Measurements from ENCODE around the gene RPN2. TPM values are rescaled to one million over a fixed set of nuclear protein-coding genes. Genes with fewer than 3 reads are reported as not detected.
"Not testable (repeated sequence)": the region's sequence is repeated elsewhere in the genome, so short reads cannot be mapped to it uniquely, and the experiment has no call there.

The RPN2 gene
- total and polyA plus RNA-seq, 7 donors: 66.4 to 131 (median 94.9) TPM

DNA sequence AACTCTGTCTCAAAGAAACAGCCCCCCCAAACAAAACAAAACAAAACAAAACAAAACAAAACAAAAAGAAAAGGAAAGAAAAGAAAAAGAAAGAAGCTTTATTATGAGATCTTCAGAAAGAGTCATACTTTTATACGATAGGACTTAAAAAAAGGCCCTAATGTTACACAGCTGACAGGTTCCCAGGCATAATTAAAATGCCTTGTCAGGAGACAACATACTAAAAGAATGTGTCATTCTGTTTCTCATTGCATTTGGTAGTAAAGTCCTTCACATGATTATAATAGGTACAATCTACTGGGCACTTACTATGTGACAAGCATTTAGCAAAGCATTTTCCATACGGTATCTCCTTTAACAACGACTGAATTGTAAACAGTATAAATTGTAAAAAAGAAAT, 36.4 kb upstream of the RPN2 start:
- Histone ChIP-seq H3K27ac (no peak overlapping the region), H3K4me3 (no peak overlapping the region), H3K27me3 (ENCODE audit: insufficient read depth in 3 of 3, low read length in 2 of 3) (no peaks in the 10 kb centered on the region), H3K9me3 (no peaks in the 10 kb centered on the region), H3K4me1 (no peaks in the 10 kb centered on the region), H3K36me3 (ENCODE audit: insufficient read depth in 1 of 2, low read depth in 1 of 2) (peaks cover 3 to 41% of the 10 kb centered on the region in 2 donors)
- DNase-seq: no peak
- intact Hi-C loops (cut with DNase I): no loop called here
- ATAC-seq: no peak
- TF ChIP-seq, protein P1, sequence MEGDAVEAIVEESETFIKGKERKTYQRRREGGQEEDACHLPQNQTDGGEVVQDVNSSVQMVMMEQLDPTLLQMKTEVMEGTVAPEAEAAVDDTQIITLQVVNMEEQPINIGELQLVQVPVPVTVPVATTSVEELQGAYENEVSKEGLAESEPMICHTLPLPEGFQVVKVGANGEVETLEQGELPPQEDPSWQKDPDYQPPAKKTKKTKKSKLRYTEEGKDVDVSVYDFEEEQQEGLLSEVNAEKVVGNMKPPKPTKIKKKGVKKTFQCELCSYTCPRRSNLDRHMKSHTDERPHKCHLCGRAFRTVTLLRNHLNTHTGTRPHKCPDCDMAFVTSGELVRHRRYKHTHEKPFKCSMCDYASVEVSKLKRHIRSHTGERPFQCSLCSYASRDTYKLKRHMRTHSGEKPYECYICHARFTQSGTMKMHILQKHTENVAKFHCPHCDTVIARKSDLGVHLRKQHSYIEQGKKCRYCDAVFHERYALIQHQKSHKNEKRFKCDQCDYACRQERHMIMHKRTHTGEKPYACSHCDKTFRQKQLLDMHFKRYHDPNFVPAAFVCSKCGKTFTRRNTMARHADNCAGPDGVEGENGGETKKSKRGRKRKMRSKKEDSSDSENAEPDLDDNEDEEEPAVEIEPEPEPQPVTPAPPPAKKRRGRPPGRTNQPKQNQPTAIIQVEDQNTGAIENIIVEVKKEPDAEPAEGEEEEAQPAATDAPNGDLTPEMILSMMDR (IDR thresholded peaks at IDR 0.05): no peak
- 91 to 96% (median 94%) methylated on average over 3 of the region's 3 CpGs for WGBS, 3 donors

DNA sequence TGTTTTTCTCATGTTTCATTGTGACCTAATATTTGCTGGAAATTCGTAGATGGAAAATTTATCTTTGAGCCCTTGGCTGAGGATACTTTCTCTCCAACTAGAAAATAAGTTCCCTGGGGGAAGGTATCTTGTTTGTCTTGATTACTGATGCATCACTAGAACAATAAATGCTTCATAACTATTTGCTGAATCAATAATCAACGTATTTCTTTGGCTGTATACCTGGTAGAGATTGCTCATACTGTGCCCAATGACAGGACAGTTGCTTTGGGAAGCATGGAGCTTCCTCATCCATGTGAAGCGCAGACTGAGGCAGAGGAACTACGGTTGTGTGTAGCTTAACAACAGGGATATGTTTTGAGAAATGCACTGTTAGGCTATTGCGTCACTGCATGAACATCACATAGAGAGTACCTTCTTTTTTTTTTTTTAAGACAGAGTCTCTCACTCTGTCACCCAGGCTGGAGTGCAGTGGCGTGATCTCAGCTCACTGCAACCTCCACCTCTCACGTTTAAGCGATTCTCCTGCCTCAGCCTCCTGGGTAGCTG, 34.2 kb upstream of the RPN2 start:
- DNase-seq: no peak
- intact Hi-C loops (cut with DNase I): no loop called here
- no peak overlapping the region for H3K27ac ChIP-seq
- TF ChIP-seq, protein P1 (IDR thresholded peaks at IDR 0.05): no peak
- no peak overlapping the region for H3K4me3 ChIP-seq
- no peaks in the 10 kb centered on the region for H3K9me3 ChIP-seq
- no peak for ATAC-seq
- no peaks in the 10 kb centered on the region for H3K27me3 ChIP-seq (ENCODE audit: insufficient read depth in 3 of 3, low read length in 2 of 3)
- WGBS, 3 donors: 90 to 94% (median 90%) methylated on average over 8 of the region's 8 CpGs
- peaks cover 3 to 43% of the 10 kb centered on the region in 2 donors for H3K36me3 ChIP-seq (ENCODE audit: insufficient read depth in 1 of 2, low read depth in 1 of 2)
- H3K4me1 ChIP-seq: no peaks in the 10 kb centered on the region

DNA sequence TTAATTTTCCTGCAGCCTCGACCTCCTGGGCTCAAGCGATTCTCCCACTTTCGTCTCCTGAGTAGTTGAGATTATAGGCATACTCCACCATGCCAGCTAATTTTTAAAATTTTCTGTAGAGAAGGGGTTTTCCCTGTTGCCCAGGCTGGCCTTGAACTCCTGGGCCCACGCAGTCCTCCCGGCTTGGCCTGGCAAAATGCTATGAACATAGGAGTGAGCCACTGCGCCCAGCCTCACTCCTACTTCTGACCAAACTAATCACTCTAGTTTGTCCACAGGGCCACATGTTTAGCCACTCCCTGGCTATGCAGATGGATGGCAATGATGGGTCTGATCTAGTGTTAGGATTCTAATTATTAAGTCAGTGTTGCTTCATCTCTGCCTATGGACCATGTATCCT, 31.9 kb upstream of the RPN2 start:
- peaks cover 3 to 32% of the 10 kb centered on the region in 2 donors for H3K36me3 ChIP-seq (ENCODE audit: insufficient read depth in 1 of 2, low read depth in 1 of 2)
- no peak for ATAC-seq
- intact Hi-C loops (cut with DNase I): no loop called here
- no peak overlapping the region for H3K27ac ChIP-seq
- no peak overlapping the region for H3K4me3 ChIP-seq
- DNase-seq: no peak
- H3K9me3 ChIP-seq: no peaks in the 10 kb centered on the region
- H3K4me1 ChIP-seq: no peaks in the 10 kb centered on the region
- TF ChIP-seq, protein P1 (IDR thresholded peaks at IDR 0.05): no peak
- H3K27me3 ChIP-seq (ENCODE audit: insufficient read depth in 3 of 3, low read length in 2 of 3): no peaks in the 10 kb centered on the region
- WGBS, 3 donors: 95 to 96% (median 95%) methylated on average over 6 of the region's 6 CpGs

DNA sequence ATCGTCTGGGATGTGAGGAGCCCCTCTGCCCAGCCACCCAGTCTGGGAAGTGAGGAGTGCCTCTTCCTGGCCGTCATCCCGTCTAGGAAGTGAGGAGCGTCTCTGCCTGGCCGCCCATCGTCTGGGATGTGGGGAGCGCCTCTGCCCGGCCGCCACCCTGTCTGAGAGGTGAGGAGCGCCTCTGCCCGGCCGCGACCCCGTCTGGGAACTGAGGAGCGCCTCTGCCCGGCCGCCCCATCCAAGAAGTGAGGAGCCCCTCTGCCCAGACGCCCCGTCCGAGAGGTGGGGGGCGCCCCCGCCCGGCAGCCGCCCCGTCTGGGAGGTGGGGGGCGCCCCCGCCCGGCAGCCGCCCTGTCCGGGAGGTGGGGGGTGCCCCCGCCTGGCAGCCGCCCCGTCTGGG, 28.3 kb upstream of the RPN2 start:
- H3K4me1 ChIP-seq; ATAC-seq; H3K27me3 ChIP-seq (ENCODE audit: insufficient read depth in 3 of 3, low read length in 2 of 3); H3K4me3 ChIP-seq; H3K9me3 ChIP-seq; intact Hi-C loops (cut with DNase I); DNase-seq; H3K27ac ChIP-seq: not testable (repeated sequence)
- H3K36me3 ChIP-seq (ENCODE audit: insufficient read depth in 1 of 2, low read depth in 1 of 2): peaks cover 0 to 29% of the 10 kb centered on the region in 2 donors
- WGBS, 3 donors: 94 to 99% (median 98%) methylated on average over 24 to 33 of the region's 33 CpGs

DNA sequence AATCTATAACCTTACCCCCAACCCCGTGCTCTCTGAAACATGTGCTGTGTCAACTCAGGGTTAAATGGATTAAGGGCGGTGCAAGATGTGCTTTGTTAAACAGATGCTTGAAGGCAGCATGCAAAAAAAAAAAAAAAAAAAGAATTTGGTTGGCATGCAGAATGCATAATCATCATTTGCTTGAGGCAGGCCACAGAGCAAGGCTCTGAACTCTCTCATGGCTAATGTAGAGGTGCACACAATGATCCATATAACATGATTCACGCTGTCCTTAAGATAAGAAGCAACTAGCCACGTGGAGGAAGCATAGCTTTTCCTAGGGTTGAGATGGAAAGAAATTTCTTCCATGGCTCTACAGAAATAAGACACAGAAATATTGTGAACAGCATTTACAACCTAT, 27.6 kb upstream of the RPN2 start:
- TF ChIP-seq, protein P1 (IDR thresholded peaks at IDR 0.05): no peak
- DNase-seq (no peak), ATAC-seq (no peak)
- WGBS, 3 donors: 83 to 90% (median 87%) methylated on average over 2 to 3 of the region's 4 CpGs
- no peaks in the 10 kb centered on the region for H3K27me3 ChIP-seq (ENCODE audit: insufficient read depth in 3 of 3, low read length in 2 of 3)
- H3K9me3 ChIP-seq: no peaks in the 10 kb centered on the region
- no peaks in the 10 kb centered on the region for H3K4me1 ChIP-seq
- intact Hi-C loops (cut with DNase I): no loop called here
- H3K36me3 ChIP-seq (ENCODE audit: insufficient read depth in 1 of 2, low read depth in 1 of 2): peaks cover 0 to 30% of the 10 kb centered on the region in 2 donors
- no peak overlapping the region for H3K27ac ChIP-seq
- H3K4me3 ChIP-seq: no peak overlapping the region
